GM21447 (cell line): ENCODE data around the gene CAMSAP2.
"Not testable (repeated sequence)": the region's sequence is repeated elsewhere in the genome, so short reads cannot be mapped to it uniquely, and the experiment has no call there.

ENCODE experiments used
- ATAC-seq: cut with Tn5 transposase; IDR thresholded peaks from one replicate; pipeline ENCODE4 v1.9.1; 2021; ENCODE audit not compliant: unreplicated experiment

Gene CAMSAP2

GRCh38 chr1:200779326-200779725, 40.6 kb downstream of the CAMSAP2 start:
- ATAC-seq, result no peak

GRCh38 chr1:200780545-200781369, 42.1 kb downstream of the CAMSAP2 start:
- ATAC-seq, result no peak

GRCh38 chr1:200783926-200784325, 45.2 kb downstream of the CAMSAP2 start:
- ATAC-seq, result no peak

- no peak for ATAC-seq
These were observed 45.9 kb downstream of the CAMSAP2 start for GRCh38 chr1:200784576-200784975.

- no peak for ATAC-seq
These were observed 48.1 kb downstream of the CAMSAP2 start for GRCh38 chr1:200786788-200787187.

GRCh38 chr1:200787896-200788387, 49.2 kb downstream of the CAMSAP2 start:
- ATAC-seq, result no peak

- ATAC-seq, result not testable (repeated sequence)
These were observed 52.3 kb downstream of the CAMSAP2 start for GRCh38 chr1:200791012-200791411.

GRCh38 chr1:200793677-200794076, 55.0 kb downstream of the CAMSAP2 start:
- no peak for ATAC-seq

- ATAC-seq, result no peak
These were observed 55.9 kb downstream of the CAMSAP2 start for GRCh38 chr1:200794506-200795065.

- ATAC-seq, result no peak
These were observed 56.5 kb downstream of the CAMSAP2 start for GRCh38 chr1:200795156-200795555.

- ATAC-seq, result no peak
These were observed 63.3 kb downstream of the CAMSAP2 start for GRCh38 chr1:200802042-200802441.

GRCh38 chr1:200802865-200803512, 64.3 kb downstream of the CAMSAP2 start:
- ATAC-seq, result peak; percentile 58

GRCh38 chr1:200805719-200806118, 67.0 kb downstream of the CAMSAP2 start:
- no peak for ATAC-seq

- ATAC-seq, result no peak
These were observed 70.2 kb downstream of the CAMSAP2 start for GRCh38 chr1:200808846-200809245.

GRCh38 chr1:200811704-200812103, 73.0 kb downstream of the CAMSAP2 start:
- ATAC-seq, result no peak

- not testable (repeated sequence) for ATAC-seq
These were observed 78.0 kb downstream of the CAMSAP2 start for GRCh38 chr1:200816624-200817224.

GRCh38 chr1:200818248-200818647, 79.6 kb downstream of the CAMSAP2 start:
- ATAC-seq, result no peak

GRCh38 chr1:200819726-200820125, 81.0 kb downstream of the CAMSAP2 start:
- ATAC-seq, result no peak

- no peak for ATAC-seq
These were observed 92.4 kb downstream of the CAMSAP2 start for GRCh38 chr1:200831091-200831490.

GRCh38 chr1:200834383-200834782, 95.7 kb downstream of the CAMSAP2 start:
- no peak for ATAC-seq

- ATAC-seq, result no peak
These were observed 97.5 kb downstream of the CAMSAP2 start for GRCh38 chr1:200836213-200836612.
